ENCODE data around the gene COL23A1. TPM values are rescaled to one million over a fixed set of nuclear protein-coding genes. Genes with fewer than 3 reads are reported as not detected.

Gene COL23A1
- total RNA-seq, 1 experiment from 2014 or later, result not detected

- DNase-seq (ENCODE audit: low spot score), result no peak
- BruUV-seq (replicated peaks), result no TSS peak
- Histone ChIP-seq H3K4me3 (ENCODE audit: low read depth, low read length, poor library complexity, severe bottlenecking) (no peak overlapping the region), H3K4me1 (ENCODE audit: insufficient read depth, low read length, poor library complexity, severe bottlenecking) (no peaks in the 10 kb centered on the region), H3K27ac (ENCODE audit: low read depth, low read length, poor library complexity, severe bottlenecking) (no peak overlapping the region), H3K36me3 (ENCODE audit: insufficient read depth, low read length, poor library complexity, severe bottlenecking) (no peaks in the 10 kb centered on the region), H3K9me3 (ENCODE audit: low read depth, low read length, poor library complexity, severe bottlenecking) (no peaks in the 10 kb centered on the region), H3K27me3 (replicated peaks; ENCODE audit: insufficient read depth, low read depth, low read length, poor library complexity) (no peaks in the 10 kb centered on the region)
- TF ChIP-seq CTCF (conservative IDR thresholded peaks at IDR 0.05; ENCODE audit: low read depth, low read length), result no peak
- no peak for TF ChIP-seq EZH2 (IDR thresholded peaks at IDR 0.05; ENCODE audit: borderline replicate concordance, low read depth, low read length, poor library complexity, severe bottlenecking)
- POLR2A ChIA-PET (ENCODE audit: low non-redundant PET), result no interaction called here
- CTCF ChIA-PET, result no interaction called here
- intact Hi-C loops (cut with micrococcal nuclease; ENCODE audit: unreplicated experiment), result no loop called here
Measured at GRCh38 chr5:178192244-178192643, 397.9 kb downstream of the COL23A1 start.

GRCh38 chr5:178191661-178192060 is 398.5 kb downstream of the COL23A1 start:
- Histone ChIP-seq H3K4me3 (ENCODE audit: low read depth, low read length, poor library complexity, severe bottlenecking) (no peak overlapping the region), H3K27ac (ENCODE audit: low read depth, low read length, poor library complexity, severe bottlenecking) (no peak overlapping the region), H3K36me3 (ENCODE audit: insufficient read depth, low read length, poor library complexity, severe bottlenecking) (no peaks in the 10 kb centered on the region), H3K9me3 (ENCODE audit: low read depth, low read length, poor library complexity, severe bottlenecking) (no peaks in the 10 kb centered on the region), H3K4me1 (ENCODE audit: insufficient read depth, low read length, poor library complexity, severe bottlenecking) (no peaks in the 10 kb centered on the region), H3K27me3 (replicated peaks; ENCODE audit: insufficient read depth, low read depth, low read length, poor library complexity) (no peaks in the 10 kb centered on the region)
- ChIA-PET CTCF (no interaction called here), POLR2A (ENCODE audit: low non-redundant PET) (no interaction called here)
- no peak for TF ChIP-seq CTCF (conservative IDR thresholded peaks at IDR 0.05; ENCODE audit: low read depth, low read length)
- no peak for TF ChIP-seq EZH2 (IDR thresholded peaks at IDR 0.05; ENCODE audit: borderline replicate concordance, low read depth, low read length, poor library complexity, severe bottlenecking)
- intact Hi-C loops (cut with micrococcal nuclease; ENCODE audit: unreplicated experiment), result no loop called here
- no peak for DNase-seq (ENCODE audit: low spot score)
- BruUV-seq (replicated peaks), result no TSS peak

GRCh38 chr5:178189433-178189832 is 400.8 kb downstream of the COL23A1 start:
- CTCF ChIA-PET, result no interaction called here
- Histone ChIP-seq H3K36me3 (ENCODE audit: insufficient read depth, low read length, poor library complexity, severe bottlenecking) (no peaks in the 10 kb centered on the region), H3K27me3 (replicated peaks; ENCODE audit: insufficient read depth, low read depth, low read length, poor library complexity) (no peaks in the 10 kb centered on the region), H3K9me3 (ENCODE audit: low read depth, low read length, poor library complexity, severe bottlenecking) (no peaks in the 10 kb centered on the region), H3K27ac (ENCODE audit: low read depth, low read length, poor library complexity, severe bottlenecking) (no peak overlapping the region), H3K4me3 (ENCODE audit: low read depth, low read length, poor library complexity, severe bottlenecking) (no peak overlapping the region), H3K4me1 (ENCODE audit: insufficient read depth, low read length, poor library complexity, severe bottlenecking) (no peaks in the 10 kb centered on the region)
- intact Hi-C loops (cut with micrococcal nuclease; ENCODE audit: unreplicated experiment), result no loop called here
- BruUV-seq (replicated peaks), result no TSS peak
- no peak for DNase-seq (ENCODE audit: low spot score)
- TF ChIP-seq CTCF (conservative IDR thresholded peaks at IDR 0.05; ENCODE audit: low read depth, low read length) (no peak), EZH2 (IDR thresholded peaks at IDR 0.05; ENCODE audit: borderline replicate concordance, low read depth, low read length, poor library complexity, severe bottlenecking) (no peak)
- POLR2A ChIA-PET (ENCODE audit: low non-redundant PET), result interaction anchor here (0.6 kb wide), 1 partner anchor 11 kb away, joined by 6 read pairs; no protein-coding TSS in a partner anchor

Other genes starting within 250 kb of the COL23A1 start
- 22.2 and 24.2 TPM in 2 replicates for gene CLK4, start 36.7 kb upstream of the COL23A1 start, total RNA-seq (2021)
- 15.8 and 16.9 TPM in 2 replicates for gene ZNF354A, start 140.3 kb upstream of the COL23A1 start, total RNA-seq (2021)